GM19452 (cell line): ENCODE data around the gene IL4R.
"Not testable (repeated sequence)": the region's sequence is repeated elsewhere in the genome, so short reads cannot be mapped to it uniquely, and the experiment has no call there.

Experiments used
- ATAC-seq: cut with Tn5 transposase; IDR thresholded peaks from one replicate; pipeline ENCODE4 v1.9.1; 2021; ENCODE audit not compliant: unreplicated experiment

The IL4R gene

GRCh38 chr16:27377666-27378485 is 64.1 kb downstream of the IL4R start:
- ATAC-seq = no peak

- no peak for ATAC-seq
Observed at GRCh38 chr16:27378871-27379481, 65.2 kb downstream of the IL4R start.

- ATAC-seq = no peak
Observed at GRCh38 chr16:27379919-27380318, 66.1 kb downstream of the IL4R start.

- no peak for ATAC-seq
Observed at GRCh38 chr16:27381236-27381635, 67.5 kb downstream of the IL4R start.

- ATAC-seq = no peak
Observed at GRCh38 chr16:27381974-27382855, 68.4 kb downstream of the IL4R start.

GRCh38 chr16:27383556-27384243 is 69.9 kb downstream of the IL4R start:
- no peak for ATAC-seq

- ATAC-seq = no peak
Observed at GRCh38 chr16:27384425-27384824, 70.7 kb downstream of the IL4R start.

GRCh38 chr16:27385398-27385797 is 71.6 kb downstream of the IL4R start:
- no peak for ATAC-seq

- no peak for ATAC-seq
Observed at GRCh38 chr16:27386674-27387073, 72.9 kb downstream of the IL4R start.

GRCh38 chr16:27387724-27388123 is 74.0 kb downstream of the IL4R start:
- ATAC-seq = peak; percentile 81

- ATAC-seq = no peak
Observed at GRCh38 chr16:27389272-27389961, 75.6 kb downstream of the IL4R start.

- ATAC-seq = no peak
Observed at GRCh38 chr16:27390151-27390550, 76.4 kb downstream of the IL4R start.

- no peak for ATAC-seq
Observed at GRCh38 chr16:27392671-27393070, 78.9 kb downstream of the IL4R start.

GRCh38 chr16:27394516-27394915 is 80.7 kb downstream of the IL4R start:
- ATAC-seq = no peak

GRCh38 chr16:27398341-27398893 is 84.6 kb downstream of the IL4R start:
- ATAC-seq = not testable (repeated sequence)

- no peak for ATAC-seq
Observed at GRCh38 chr16:27398894-27399853, 85.4 kb downstream of the IL4R start.

- ATAC-seq = no peak
Observed at GRCh38 chr16:27399969-27400368, 86.2 kb downstream of the IL4R start.

- ATAC-seq = no peak
Observed at GRCh38 chr16:27400751-27401620, 87.2 kb downstream of the IL4R start.
